Activated CD8-positive, alpha-beta T cell treated with anti-CD3 and anti-CD28 coated beads for 36 hours (primary cell): ENCODE results near the gene PRKCQ. TPM values are rescaled to one million over a fixed set of nuclear protein-coding genes. Genes with fewer than 3 reads are reported as not detected.
A peak's percentile ranks its signal among the peaks of the same experiment; 100 is the strongest.

ENCODE experiments used
- ATAC-seq: fragments of 200-7000 bp; cut with Tn5 transposase; one replicate; pipeline ENCODE4 v1.10.0; 2021; ENCODE audit warnings: mild to moderate bottlenecking, moderate library complexity
- CTCF ChIA-PET: fragments of 350-600 bp; sonication (Branson Sonifier 250); formaldehyde crosslinking; loops from one replicate; lab custom pipeline; 2021; ENCODE audit warnings: antibody characterized with exemption; lab: Charles Lee
- POLR2A ChIA-PET: fragments of 350-600 bp; sonication (Branson Sonifier 250); formaldehyde crosslinking; loops from one replicate; lab custom pipeline; 2021; ENCODE audit warnings: antibody characterized with exemption; lab: Charles Lee
- DNase-seq: peaks from one replicate; pipeline ENCODE4 v3.0.0-alpha.2; 2020
- H3K27ac Mint-ChIP-seq: one replicate; pipeline ENCODE4 v1.8.0; 2021; ENCODE audit warnings: mild to moderate bottlenecking, mixed read lengths
- H3K27me3 Mint-ChIP-seq: one replicate; pipeline ENCODE4 v1.8.0; 2021; ENCODE audit warnings: mixed read lengths
- H3K36me3 Mint-ChIP-seq: one replicate; pipeline ENCODE4 v1.8.0; 2021; ENCODE audit warnings: low read depth, mixed read lengths
- H3K4me1 Mint-ChIP-seq: one replicate; pipeline ENCODE4 v1.8.0; 2021; ENCODE audit warnings: low read depth, mixed read lengths
- H3K4me3 Mint-ChIP-seq: one replicate; pipeline ENCODE4 v1.8.0; 2021; ENCODE audit warnings: mild to moderate bottlenecking, moderate library complexity, mixed read lengths
- H3K9me3 Mint-ChIP-seq: one replicate; pipeline ENCODE4 v1.8.0; 2021; ENCODE audit warnings: mixed read lengths
- CTCF ChIP-seq: fragments of 200-600 bp; IDR thresholded peaks from one replicate; pipeline ENCODE4 v1.8.0; 2022; ENCODE audit warnings: antibody characterized with exemption, mild to moderate bottlenecking
- intact Hi-C: fragments of 100-400 bp; cut with micrococcal nuclease; formaldehyde crosslinking; loops from one replicate; pipeline ENCODE4 v1.10.0; 2022
- total RNA-seq, 2 experiments: library from RNA; stranded (reverse); gene quantifications; one replicate each; pipeline ENCODE4 v1.2.3, GENCODE V29; 2021

Gene PRKCQ
- total RNA-seq, 2 experiments from 2014 or later, result 46.3 to 47.1 TPM

GRCh38 chr10:6458814-6459213 is 121.3 kb downstream of the PRKCQ start:
- Mint-ChIP-seq H3K27ac (peak overlapping the region; percentile 59), H3K4me3 (no peak overlapping the region), H3K4me1 (peaks cover 25% of the 10 kb centered on the region), H3K9me3 (peaks cover 19% of the 10 kb centered on the region), H3K36me3 (peaks cover 92% of the 10 kb centered on the region), H3K27me3 (no peaks in the 10 kb centered on the region)
- intact Hi-C loops, result no loop called here
- CTCF ChIA-PET, result interaction anchor here (2.0 kb wide), 1 partner anchor 13 kb away, joined by 11 read pairs; no protein-coding TSS in a partner anchor
- POLR2A ChIA-PET, result no interaction called here
- no peak for TF ChIP-seq CTCF
- ATAC-seq (peak; percentile 24), DNase-seq (peak; percentile 44)

GRCh38 chr10:6457376-6457775 is 122.7 kb downstream of the PRKCQ start:
- Mint-ChIP-seq H3K36me3 (peaks cover 82% of the 10 kb centered on the region), H3K4me1 (peaks cover 25% of the 10 kb centered on the region), H3K27me3 (no peaks in the 10 kb centered on the region), H3K27ac (no peak overlapping the region), H3K9me3 (peaks cover 19% of the 10 kb centered on the region), H3K4me3 (no peak overlapping the region)
- POLR2A ChIA-PET, result interaction anchor here (0.5 to 0.6 kb wide), 2 partner anchors 23 to 101 kb away, joined by 3 read pairs; no protein-coding TSS in a partner anchor
- no peak for TF ChIP-seq CTCF
- intact Hi-C loops, result no loop called here
- no peak for DNase-seq
- CTCF ChIA-PET, result no interaction called here
- no peak for ATAC-seq

- H3K9me3 Mint-ChIP-seq, result peaks cover 18% of the 10 kb centered on the region
Observed at GRCh38 chr10:6456067-6456466, 124.0 kb downstream of the PRKCQ start.

DNA sequence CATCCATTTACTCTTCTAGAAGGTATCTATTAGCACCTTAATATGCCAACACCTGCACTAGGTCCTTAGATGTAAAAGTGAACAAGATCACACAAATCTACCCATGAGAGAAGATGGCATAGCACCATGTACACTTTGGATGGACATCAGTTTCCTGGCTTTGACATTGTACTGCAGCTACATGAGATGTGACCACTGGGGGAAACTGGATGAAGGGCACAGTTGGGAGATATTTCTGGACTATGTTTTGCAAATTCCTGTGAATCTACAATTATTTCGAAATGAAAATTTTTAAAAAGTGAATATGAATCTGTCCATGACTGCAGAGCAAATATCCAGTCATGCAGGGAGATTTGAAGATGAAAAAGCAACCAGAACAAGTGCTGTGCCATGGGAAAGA is 124.5 kb downstream of the PRKCQ start:
- ATAC-seq (no peak), DNase-seq (no peak)
- H3K36me3 Mint-ChIP-seq, result peaks cover 74% of the 10 kb centered on the region
- peaks cover 21% of the 10 kb centered on the region for H3K4me1 Mint-ChIP-seq
- intact Hi-C loops, result no loop called here
- H3K9me3 Mint-ChIP-seq, result peaks cover 14% of the 10 kb centered on the region
- CTCF ChIA-PET, result interaction anchor here (0.9 to 1.2 kb wide), 3 partner anchors 9 to 87 kb away, joined by 3 read pairs; no protein-coding TSS in a partner anchor
- TF ChIP-seq CTCF, result no peak
- H3K4me3 Mint-ChIP-seq, result no peak overlapping the region
- no peak overlapping the region for H3K27ac Mint-ChIP-seq
- no peaks in the 10 kb centered on the region for H3K27me3 Mint-ChIP-seq
- POLR2A ChIA-PET, result no interaction called here

More at GRCh38 chr10:6456067-6456466, 124.0 kb downstream of the PRKCQ start:
- no peak overlapping the region for H3K4me3 Mint-ChIP-seq
- H3K27ac Mint-ChIP-seq, result peak overlapping the region; percentile 5
- H3K36me3 Mint-ChIP-seq, result peaks cover 77% of the 10 kb centered on the region
- CTCF ChIA-PET, result interaction anchor here (1.1 kb wide), 1 partner anchor 10 kb away, joined by 3 read pairs; no protein-coding TSS in a partner anchor
- DNase-seq (no peak), ATAC-seq (no peak)
- POLR2A ChIA-PET, result no interaction called here
- intact Hi-C loops, result no loop called here
- peaks cover 24% of the 10 kb centered on the region for H3K4me1 Mint-ChIP-seq
- no peak for TF ChIP-seq CTCF
- no peaks in the 10 kb centered on the region for H3K27me3 Mint-ChIP-seq

DNA sequence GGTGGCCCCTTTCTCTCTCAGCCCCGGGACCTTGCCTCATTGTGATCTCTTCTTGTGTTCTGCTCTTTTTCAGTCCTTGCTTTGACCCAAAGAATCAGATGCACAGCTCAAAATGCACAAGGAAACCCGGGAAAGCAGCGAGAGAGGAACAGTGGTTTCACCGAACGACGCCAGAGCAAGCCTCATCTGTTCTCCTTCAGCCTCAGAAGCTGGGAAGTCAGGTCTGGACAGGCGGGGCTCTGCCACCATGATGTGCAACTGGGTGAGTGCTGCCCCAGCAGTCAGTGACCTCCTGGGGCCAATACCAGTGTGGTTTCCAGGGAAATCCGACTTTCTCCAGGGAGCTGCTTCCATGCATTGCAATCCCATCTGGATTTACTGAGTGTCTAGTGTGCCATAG is 133.4 kb downstream of the PRKCQ start:
- Mint-ChIP-seq H3K4me1 (peaks cover 31% of the 10 kb centered on the region), H3K36me3 (peaks cover 44% of the 10 kb centered on the region), H3K27ac (no peak overlapping the region), H3K27me3 (no peaks in the 10 kb centered on the region), H3K4me3 (no peak overlapping the region), H3K9me3 (no peaks in the 10 kb centered on the region)
- CTCF ChIA-PET, result interaction anchor here (0.7 to 3.1 kb wide), 41 partner anchors 9 to 235 kb away, joined by 3 to 20 read pairs (median 6); partner anchors contain the start of gene PRKCQ
- no peak for DNase-seq
- POLR2A ChIA-PET, result interaction anchor here (1.6 kb wide), 1 partner anchor 17 kb away, joined by 4 read pairs; no protein-coding TSS in a partner anchor
- ATAC-seq, result no peak
- intact Hi-C loops, result no loop called here
- TF ChIP-seq CTCF, result no peak
